OCI-LY7 (cell line): ENCODE results near the gene DPYD. TPM values are rescaled to one million over a fixed set of nuclear protein-coding genes. Genes with fewer than 3 reads are reported as not detected.

ENCODE experiments used
- BruUV-seq: library from RNA; stranded (reverse); fragments of 400-500 nt; replicated peaks from 2 replicates; lab custom pipeline; 2021; lab: Mats Ljungman, UMichigan
- CTCF ChIA-PET: fragments of 300-600 bp; sonication (Branson Sonifier 250); formaldehyde crosslinking; loops from one replicate; lab custom pipeline; 2022; ENCODE audit warnings: antibody characterized with exemption; ENCODE audit not compliant: unreplicated experiment; lab: Charles Lee
- POLR2A ChIA-PET: fragments of 300-600 bp; sonication (Branson Sonifier 250); formaldehyde crosslinking; loops from one replicate; lab custom pipeline; 2022; ENCODE audit warnings: antibody characterized with exemption; lab: Charles Lee
- DNase-seq: peaks from one replicate; pipeline ENCODE4 v3.0.0-alpha.2; 2015; ENCODE audit warnings: low spot score
- H2AFZ ChIP-seq: fragments of 200-600 bp; sonication (generic), shearing (Covaris generic); 2 replicates; pipeline ENCODE4 v1.6.1; 2014; ENCODE audit warnings: mild to moderate bottlenecking, antibody characterized with exemption, low read length, moderate library complexity
- H3K27ac ChIP-seq: fragments of 200-600 bp; sonication (generic); 2 replicates; pipeline ENCODE4 v1.5.1; 2014; ENCODE audit warnings: mixed run types, low read depth, mild to moderate bottlenecking, moderate library complexity, low read length, inconsistent platforms; ENCODE audit not compliant: poor library complexity, severe bottlenecking
- H3K36me3 ChIP-seq: fragments of 200-600 bp; sonication (generic); 2 replicates; pipeline ENCODE4 v1.6.1; 2014; ENCODE audit warnings: mild to moderate bottlenecking, antibody characterized with exemption, low read length, moderate library complexity, mixed read lengths; ENCODE audit not compliant: insufficient read depth
- H3K4me1 ChIP-seq: fragments of 200-600 bp; sonication (generic); 2 replicates; pipeline ENCODE4 v1.5.1; 2014; ENCODE audit warnings: mild to moderate bottlenecking, low read length; ENCODE audit not compliant: insufficient read depth, poor library complexity, severe bottlenecking
- H3K4me2 ChIP-seq: fragments of 200-600 bp; sonication (generic); 2 replicates; pipeline ENCODE4 v1.6.1; 2014; ENCODE audit warnings: mild to moderate bottlenecking, low read length
- H3K4me3 ChIP-seq: fragments of 200-600 bp; sonication (generic); 2 replicates; pipeline ENCODE4 v1.5.1; 2014; ENCODE audit warnings: mild to moderate bottlenecking, low read depth, low read length; ENCODE audit not compliant: poor library complexity, severe bottlenecking
- H3K79me2 ChIP-seq: fragments of 200-600 bp; sonication (generic); 2 replicates; pipeline ENCODE4 v1.6.1; 2016; ENCODE audit warnings: low read depth, mild to moderate bottlenecking, low read length, moderate library complexity, mixed read lengths; ENCODE audit not compliant: insufficient read depth
- H3K9me2 ChIP-seq: fragments of 200-600 bp; sonication (generic); 2 replicates; pipeline ENCODE4 v1.6.1; 2016; ENCODE audit warnings: mild to moderate bottlenecking, low read length, mixed read lengths; ENCODE audit not compliant: insufficient read depth
- H3K9me3 ChIP-seq: fragments of 200-600 bp; sonication (generic); 2 replicates; pipeline ENCODE4 v1.6.1; 2014; ENCODE audit warnings: mild to moderate bottlenecking, mixed run types, low read length, mixed read lengths
- H4K20me1 ChIP-seq: fragments of 200-600 bp; sonication (generic); 2 replicates; pipeline ENCODE4 v1.6.1; 2014; ENCODE audit warnings: mild to moderate bottlenecking, antibody characterized with exemption, low read length, moderate library complexity, mixed read lengths; ENCODE audit not compliant: insufficient read depth
- CTCF ChIP-seq: fragments of 200-600 bp; sonication (generic); conservative IDR thresholded peaks from 2 replicates; pipeline ENCODE4 v1.5.1; 2014; ENCODE audit warnings: mild to moderate bottlenecking, antibody characterized with exemption, low read length, moderate library complexity, mixed read lengths
- EZH2phosphoT487 ChIP-seq: fragments of 200-600 bp; sonication (generic); IDR thresholded peaks from 2 replicates; pipeline ENCODE4 v1.6.1; 2018; ENCODE audit warnings: low read depth, borderline replicate concordance, mild to moderate bottlenecking, mixed run types, antibody characterized with exemption, low read length, moderate library complexity, mixed read lengths
- intact Hi-C: fragments of 100-400 bp; cut with micrococcal nuclease; formaldehyde crosslinking; loops from one replicate; pipeline ENCODE4 v1.10.0; 2022; ENCODE audit not compliant: unreplicated experiment
- total RNA-seq, 2 experiments: library from RNA; depleted of rRNA in 1 of 2; stranded (reverse); fragments of >200 nt in 1 of 2; shearing (Covaris generic) in 1 of 2; gene quantifications; 2 replicates each; pipeline ENCODE4 v1.2.3, GENCODE V29; 2014 to 2022

The DPYD gene
- total RNA-seq, 2 experiments from 2014 or later, result 5.5 to 13.4 TPM

GRCh38 chr1:97457446-97458089, 463.3 kb downstream of the DPYD start:
- TF ChIP-seq EZH2phosphoT487 (no peak), CTCF (no peak)
- ChIA-PET POLR2A (no interaction called here), CTCF (no interaction called here)
- no peak overlapping the region for H3K4me2 ChIP-seq
- no peaks in the 10 kb centered on the region for H3K36me3 ChIP-seq
- H3K9me2 ChIP-seq, result no peaks in the 10 kb centered on the region
- H3K4me1 ChIP-seq, result peaks cover 19% of the 10 kb centered on the region
- BruUV-seq, result no TSS peak
- intact Hi-C loops, result no loop called here
- H3K4me3 ChIP-seq, result no peak overlapping the region
- H3K79me2 ChIP-seq, result no peaks in the 10 kb centered on the region
- H2AFZ ChIP-seq, result no peak overlapping the region
- H4K20me1 ChIP-seq, result no peaks in the 10 kb centered on the region
- DNase-seq, result no peak
- H3K27ac ChIP-seq, result no peak overlapping the region
- no peaks in the 10 kb centered on the region for H3K9me3 ChIP-seq

- Histone ChIP-seq H3K9me3 (no peaks in the 10 kb centered on the region), H3K4me2 (no peak overlapping the region), H4K20me1 (no peaks in the 10 kb centered on the region), H3K4me1 (no peaks in the 10 kb centered on the region), H2AFZ (no peak overlapping the region), H3K36me3 (no peaks in the 10 kb centered on the region), H3K27ac (no peak overlapping the region), H3K4me3 (no peak overlapping the region), H3K79me2 (no peaks in the 10 kb centered on the region), H3K9me2 (no peaks in the 10 kb centered on the region; the same call in 1 of the 2 replicates)
- POLR2A ChIA-PET, result no interaction called here
- DNase-seq, result no peak
- BruUV-seq, result no TSS peak
- TF ChIP-seq EZH2phosphoT487 (no peak), CTCF (no peak)
- intact Hi-C loops, result no loop called here
- CTCF ChIA-PET, result no interaction called here
Observed at GRCh38 chr1:97451944-97452343, 468.9 kb downstream of the DPYD start.

GRCh38 chr1:97451046-97451826, 469.6 kb downstream of the DPYD start:
- H3K36me3 ChIP-seq, result no peaks in the 10 kb centered on the region
- TF ChIP-seq CTCF (no peak), EZH2phosphoT487 (no peak)
- H3K4me3 ChIP-seq, result no peak overlapping the region
- H3K4me1 ChIP-seq, result no peaks in the 10 kb centered on the region
- intact Hi-C loops, result no loop called here
- H4K20me1 ChIP-seq, result no peaks in the 10 kb centered on the region
- no peak overlapping the region for H3K27ac ChIP-seq
- no peak overlapping the region for H3K4me2 ChIP-seq
- no peaks in the 10 kb centered on the region; the same call in 1 of the 2 replicates for H3K9me2 ChIP-seq
- CTCF ChIA-PET, result no interaction called here
- POLR2A ChIA-PET, result no interaction called here
- no peaks in the 10 kb centered on the region for H3K79me2 ChIP-seq
- no TSS peak for BruUV-seq
- H3K9me3 ChIP-seq, result no peaks in the 10 kb centered on the region
- DNase-seq, result no peak
- H2AFZ ChIP-seq, result no peak overlapping the region
